PC-9 (cell line): Measurements from ENCODE around the gene LCAT. TPM values are rescaled to one million over a fixed set of nuclear protein-coding genes. Genes with fewer than 3 reads are reported as not detected.

Source experiments
- BruUV-seq: library from RNA; stranded (reverse); fragments of 400-500 nt; replicated peaks from 2 replicates; lab custom pipeline; 2021; lab: Mats Ljungman, UMichigan
- CTCF ChIA-PET: fragments of 300-600 bp; sonication (Branson Sonifier 250); formaldehyde crosslinking; loops from one replicate; lab custom pipeline; 2022; ENCODE audit warnings: antibody characterized with exemption; lab: Charles Lee
- POLR2A ChIA-PET: fragments of 300-600 bp; sonication (Branson Sonifier 250); formaldehyde crosslinking; loops from one replicate; lab custom pipeline; 2022; ENCODE audit warnings: antibody characterized with exemption; ENCODE audit not compliant: unreplicated experiment; lab: Charles Lee
- DNase-seq, 2 experiments: peaks; one replicate each; pipeline versions ENCODE4 v3.0.0 to v3.0.0-alpha.2; 2015 to 2022; ENCODE audit warnings: mixed read lengths in 1 of 2
- H2AFZ ChIP-seq: fragments of 200-600 bp; sonication (generic); 2 replicates; pipeline ENCODE4 v1.8.1; 2017; ENCODE audit warnings: antibody characterized with exemption
- H3F3A ChIP-seq: fragments of 200-600 bp; sonication (generic); 2 replicates; pipeline ENCODE4 v1.8.1; 2017; ENCODE audit warnings: antibody characterized with exemption, mild to moderate bottlenecking, low read depth; ENCODE audit not compliant: insufficient read depth
- H3K27ac ChIP-seq: fragments of 200-600 bp; sonication (generic); 2 replicates; pipeline ENCODE4 v1.6.1; 2016; ENCODE audit warnings: mixed run types
- H3K27me3 ChIP-seq: fragments of 200-600 bp; sonication (generic); 2 replicates; pipeline ENCODE4 v1.6.1; 2016; ENCODE audit warnings: low read depth, mixed run types; ENCODE audit not compliant: insufficient read depth
- H3K36me3 ChIP-seq: fragments of 200-600 bp; sonication (generic); 2 replicates; pipeline ENCODE4 v1.6.1; 2016; ENCODE audit warnings: low read depth, mixed run types
- H3K4me1 ChIP-seq: fragments of 200-600 bp; sonication (generic); replicated peaks from 2 replicates; pipeline ENCODE4 v1.6.1; 2016; ENCODE audit warnings: mixed run types; ENCODE audit not compliant: insufficient read depth
- H3K4me2 ChIP-seq: fragments of 200-600 bp; sonication (generic); 2 replicates; pipeline ENCODE4 v1.6.1; 2017; ENCODE audit warnings: mixed run types
- H3K4me3 ChIP-seq: fragments of 200-600 bp; sonication (generic); 2 replicates; pipeline ENCODE4 v1.6.1; 2016; ENCODE audit warnings: mixed run types
- H3K79me2 ChIP-seq: fragments of 200-600 bp; sonication (generic); 2 replicates; pipeline ENCODE4 v1.6.1; 2017; ENCODE audit warnings: low read depth, mixed run types
- H3K9me2 ChIP-seq: fragments of 200-600 bp; sonication (generic); 2 replicates; pipeline ENCODE4 v1.8.1; 2017; ENCODE audit warnings: mild to moderate bottlenecking; ENCODE audit not compliant: insufficient read depth
- H3K9me3 ChIP-seq: fragments of 200-600 bp; sonication (generic); 2 replicates; pipeline ENCODE4 v1.8.1; 2016; ENCODE audit warnings: low read depth; ENCODE audit not compliant: insufficient read depth
- H4K20me1 ChIP-seq: fragments of 200-600 bp; sonication (generic); 2 replicates; pipeline ENCODE4 v1.8.1; 2017; ENCODE audit not compliant: insufficient read depth
- EZH2 ChIP-seq: fragments of 200-600 bp; sonication (generic); IDR thresholded peaks from 2 replicates; pipeline ENCODE4 v1.8.0; 2017; ENCODE audit warnings: antibody characterized with exemption, low read depth
- intact Hi-C: fragments of 100-400 bp; cut with micrococcal nuclease; formaldehyde crosslinking; loops from one replicate; pipeline ENCODE4 v1.10.0; 2022; ENCODE audit not compliant: unreplicated experiment
- total RNA-seq: library from RNA; stranded (reverse); gene quantifications from 2 replicates; pipeline ENCODE4 v1.2.3, GENCODE V29; 2021
- TF ChIP-seq, protein P1 (sequence below): fragments of 200-600 bp; sonication (generic); conservative IDR thresholded peaks from 2 replicates; pipeline ENCODE4 v1.6.1; 2017; ENCODE audit warnings: mixed run types, antibody characterized with exemption, mild to moderate bottlenecking, moderate library complexity

The LCAT gene
- total RNA-seq, 1 experiment from 2014 or later: 11.9 TPM

DNA sequence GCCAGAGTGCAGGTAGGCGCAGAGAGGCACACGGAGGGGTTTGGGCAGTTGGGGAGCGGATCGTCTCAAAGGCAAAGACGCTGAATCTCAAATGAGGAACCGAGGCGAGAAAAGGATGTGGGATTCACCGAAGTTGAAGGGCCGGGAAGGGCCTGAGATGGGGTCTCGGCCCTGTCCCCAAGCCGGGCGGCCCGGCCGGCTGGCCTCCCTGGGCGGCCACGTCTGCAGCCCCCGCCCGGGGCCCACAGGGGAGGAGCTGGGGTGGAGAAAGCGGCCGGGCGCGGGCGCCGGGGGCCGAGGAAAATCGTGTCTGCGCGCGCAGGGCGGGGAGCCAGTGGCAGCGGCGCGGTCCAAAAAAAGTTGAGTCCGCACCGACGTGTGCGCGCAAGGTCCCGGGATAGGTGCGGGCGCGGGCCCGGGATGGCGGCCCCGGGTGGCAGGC lies 24.1 kb upstream of the LCAT start:
- peak overlapping the region; percentile 90 for H3K4me3 ChIP-seq
- ChIA-PET CTCF (no interaction called here), POLR2A (interaction anchor here (0.6 kb wide), 2 partner anchors 104 to 401 kb away, joined by 3 to 5 read pairs; no protein-coding TSS in a partner anchor)
- no peak overlapping the region for H3K27ac ChIP-seq
- H3F3A ChIP-seq: no peaks in the 10 kb centered on the region
- no TSS peak for BruUV-seq
- peak overlapping the region; percentile 100 for H3K4me2 ChIP-seq
- no peaks in the 10 kb centered on the region for H3K9me3 ChIP-seq
- DNase-seq: peak in 1 of 2 experiments; percentile 31
- no peaks in the 10 kb centered on the region for H3K27me3 ChIP-seq
- H4K20me1 ChIP-seq: no peaks in the 10 kb centered on the region
- 0 out of 2 replicates have a peak, but pooled peaks cover 10% of the 10 kb centered on the region for H3K79me2 ChIP-seq
- peak overlapping the region; percentile 89 for H2AFZ ChIP-seq
- intact Hi-C loops: no loop called here
- H3K36me3 ChIP-seq: no peaks in the 10 kb centered on the region
- peaks cover 9% of the 10 kb centered on the region; the same call in 1 of the 2 replicates for H3K4me1 ChIP-seq
- H3K9me2 ChIP-seq: no peaks in the 10 kb centered on the region
- TF ChIP-seq EZH2: no peak
- TF ChIP-seq, protein P1, sequence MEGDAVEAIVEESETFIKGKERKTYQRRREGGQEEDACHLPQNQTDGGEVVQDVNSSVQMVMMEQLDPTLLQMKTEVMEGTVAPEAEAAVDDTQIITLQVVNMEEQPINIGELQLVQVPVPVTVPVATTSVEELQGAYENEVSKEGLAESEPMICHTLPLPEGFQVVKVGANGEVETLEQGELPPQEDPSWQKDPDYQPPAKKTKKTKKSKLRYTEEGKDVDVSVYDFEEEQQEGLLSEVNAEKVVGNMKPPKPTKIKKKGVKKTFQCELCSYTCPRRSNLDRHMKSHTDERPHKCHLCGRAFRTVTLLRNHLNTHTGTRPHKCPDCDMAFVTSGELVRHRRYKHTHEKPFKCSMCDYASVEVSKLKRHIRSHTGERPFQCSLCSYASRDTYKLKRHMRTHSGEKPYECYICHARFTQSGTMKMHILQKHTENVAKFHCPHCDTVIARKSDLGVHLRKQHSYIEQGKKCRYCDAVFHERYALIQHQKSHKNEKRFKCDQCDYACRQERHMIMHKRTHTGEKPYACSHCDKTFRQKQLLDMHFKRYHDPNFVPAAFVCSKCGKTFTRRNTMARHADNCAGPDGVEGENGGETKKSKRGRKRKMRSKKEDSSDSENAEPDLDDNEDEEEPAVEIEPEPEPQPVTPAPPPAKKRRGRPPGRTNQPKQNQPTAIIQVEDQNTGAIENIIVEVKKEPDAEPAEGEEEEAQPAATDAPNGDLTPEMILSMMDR: no peak

DNA sequence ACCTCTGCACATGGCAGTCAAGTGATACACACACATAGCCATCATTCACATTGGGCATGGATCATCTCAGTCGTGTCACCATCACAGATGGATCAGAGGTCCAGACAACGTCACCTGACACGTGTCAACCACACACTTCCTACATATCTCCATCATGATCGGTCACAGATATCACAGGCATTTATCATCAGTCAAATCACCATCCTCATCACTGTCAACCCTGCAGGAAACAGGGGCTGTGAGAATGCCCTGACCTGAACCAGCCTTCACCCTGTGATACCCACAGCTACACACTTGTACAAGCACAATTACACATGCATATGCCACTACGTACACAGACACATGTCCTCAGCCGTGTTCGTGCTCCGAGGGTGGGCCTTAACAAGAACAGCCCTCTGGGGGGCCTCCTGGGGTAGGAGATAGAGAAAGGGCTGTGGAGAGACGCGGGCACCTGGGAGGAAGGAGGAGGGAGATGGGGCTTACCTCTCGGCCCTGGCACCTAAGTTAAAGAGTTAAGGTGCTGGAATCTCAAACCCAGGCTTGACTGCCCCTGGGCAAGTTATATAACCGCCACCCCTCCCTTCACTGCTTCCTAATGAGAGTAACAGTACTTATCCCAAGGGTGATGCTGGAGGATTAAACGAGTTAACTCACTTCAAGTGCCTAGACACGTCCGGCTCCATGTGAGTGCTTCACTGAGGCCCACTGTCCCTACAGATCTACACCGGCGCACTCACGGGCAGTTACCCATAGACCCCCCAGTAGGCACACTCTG lies 23.4 kb upstream of the LCAT start:
- no peaks in the 10 kb centered on the region for H3K27me3 ChIP-seq
- H3K36me3 ChIP-seq: no peaks in the 10 kb centered on the region
- TSS peak; percentile 54 for BruUV-seq
- H3K79me2 ChIP-seq: 0 out of 2 replicates have a peak, but pooled peaks cover 10% of the 10 kb centered on the region
- H4K20me1 ChIP-seq: no peaks in the 10 kb centered on the region
- H3K27ac ChIP-seq: no peak overlapping the region
- no peaks in the 10 kb centered on the region for H3K9me2 ChIP-seq
- ChIA-PET CTCF (no interaction called here), POLR2A (interaction anchor here (0.5 to 0.7 kb wide), 4 partner anchors 12 to 401 kb away, joined by 3 to 5 read pairs (median 3); no protein-coding TSS in a partner anchor)
- peak overlapping the region; percentile 89 for H2AFZ ChIP-seq
- H3K4me2 ChIP-seq: peak overlapping the region; percentile 100
- intact Hi-C loops: no loop called here
- no peaks in the 10 kb centered on the region for H3K9me3 ChIP-seq
- H3K4me3 ChIP-seq: peak overlapping the region; percentile 90
- H3K4me1 ChIP-seq: peaks cover 9% of the 10 kb centered on the region; the same call in 1 of the 2 replicates
- no peak for TF ChIP-seq EZH2
- TF ChIP-seq, protein P1: no peak
- DNase-seq: no peak
- no peaks in the 10 kb centered on the region for H3F3A ChIP-seq

DNA sequence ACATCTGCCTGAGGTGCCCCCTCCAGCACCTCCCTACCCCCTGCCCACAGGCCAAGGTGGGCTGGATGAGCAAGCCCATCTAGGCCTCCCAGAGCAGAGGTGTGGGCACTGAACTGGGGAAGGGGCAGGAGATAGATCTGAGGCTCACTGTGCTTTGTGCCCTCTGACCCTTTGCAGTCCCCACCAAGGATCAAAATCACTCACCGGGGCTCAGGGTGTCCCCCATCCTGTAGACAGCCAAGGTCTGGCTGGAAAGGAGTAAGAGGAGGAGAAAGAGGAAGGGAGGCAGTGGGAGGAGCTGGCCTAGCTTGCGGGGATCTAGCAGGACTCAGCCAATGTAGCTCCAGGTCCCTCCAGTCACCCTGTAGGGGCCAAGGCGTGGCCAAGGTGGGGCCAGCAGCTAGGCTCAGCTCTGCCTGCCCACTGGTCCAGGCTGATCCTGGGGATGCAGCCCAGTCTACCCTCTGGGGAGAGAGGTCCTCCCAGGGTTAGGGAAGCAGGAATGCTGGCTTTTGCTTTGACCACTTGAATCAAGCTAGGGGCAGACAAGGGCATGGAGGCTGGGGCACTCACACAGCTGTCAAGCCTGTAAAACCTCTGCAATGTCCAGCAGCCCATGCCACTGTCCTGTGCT lies 22.7 kb upstream of the LCAT start:
- intact Hi-C loops: no loop called here
- no peak for TF ChIP-seq EZH2
- TF ChIP-seq, protein P1: no peak
- Histone ChIP-seq H3F3A (no peaks in the 10 kb centered on the region), H3K4me3 (peak overlapping the region; percentile 90; the same call in 1 of the 2 replicates), H2AFZ (no peak overlapping the region), H3K9me2 (no peaks in the 10 kb centered on the region), H3K36me3 (no peaks in the 10 kb centered on the region), H3K79me2 (0 out of 2 replicates have a peak, but pooled peaks cover 10% of the 10 kb centered on the region), H3K27ac (no peak overlapping the region), H3K9me3 (no peaks in the 10 kb centered on the region), H3K27me3 (no peaks in the 10 kb centered on the region), H4K20me1 (no peaks in the 10 kb centered on the region), H3K4me2 (peak overlapping the region; percentile 100), H3K4me1 (peaks cover 9% of the 10 kb centered on the region; the same call in 1 of the 2 replicates)
- DNase-seq: peak in 1 of 2 experiments; percentile 41
- ChIA-PET POLR2A (interaction anchor here (0.5 to 0.7 kb wide), 5 partner anchors 11 to 719 kb away, joined by 3 to 6 read pairs (median 4); no protein-coding TSS in a partner anchor), CTCF (interaction anchor here (0.5 to 1.0 kb wide), 2 partner anchors 31 to 402 kb away, joined by 3 read pairs; no protein-coding TSS in a partner anchor)
- no TSS peak for BruUV-seq
